NCI-H2029 (cell line): Measurements from ENCODE around the gene NR3C2.

Experiments used
- DNase-seq: peaks from one replicate; lab custom pipeline; 2025; lab: John Stamatoyannopoulos, UW

The NR3C2 gene

DNA sequence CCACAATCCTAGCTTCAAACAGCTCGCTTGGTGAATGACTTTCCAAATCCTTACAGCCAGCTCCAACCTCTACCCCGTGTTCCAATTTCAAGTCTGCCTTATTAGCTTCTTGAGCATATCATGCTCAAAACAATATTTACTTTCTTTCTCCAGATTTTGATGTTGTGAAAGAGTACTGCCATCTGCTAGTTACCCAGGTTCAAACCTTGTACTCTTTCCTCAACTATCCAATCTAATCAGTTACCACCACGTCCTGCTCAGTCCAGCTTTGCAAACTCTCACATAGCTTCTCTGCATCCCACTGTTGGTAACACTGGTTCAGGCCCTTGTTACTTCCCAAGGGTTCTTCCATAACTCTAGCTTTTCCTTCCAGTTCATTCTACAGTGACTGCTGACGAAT, 179.1 kb downstream of the NR3C2 start:
- no peak for DNase-seq

DNA sequence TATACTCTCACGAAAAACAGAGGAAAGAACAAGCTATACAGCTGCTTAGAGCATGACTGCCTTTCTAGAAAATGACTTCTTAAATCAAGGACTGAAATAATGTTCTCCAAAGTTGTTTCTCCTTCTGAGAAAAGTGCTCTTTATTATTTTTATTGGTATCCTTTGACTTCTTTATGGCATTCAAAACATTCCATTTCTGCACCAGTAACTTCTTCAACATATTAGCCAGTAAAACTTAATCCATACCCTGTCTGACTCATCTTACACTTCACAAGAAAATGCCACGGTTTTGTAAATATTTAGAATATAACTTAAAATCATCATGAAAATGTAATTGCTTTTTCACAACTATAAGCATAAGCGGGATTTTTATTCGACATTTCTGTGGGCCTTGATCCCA, 180.4 kb downstream of the NR3C2 start:
- DNase-seq: no peak

DNA sequence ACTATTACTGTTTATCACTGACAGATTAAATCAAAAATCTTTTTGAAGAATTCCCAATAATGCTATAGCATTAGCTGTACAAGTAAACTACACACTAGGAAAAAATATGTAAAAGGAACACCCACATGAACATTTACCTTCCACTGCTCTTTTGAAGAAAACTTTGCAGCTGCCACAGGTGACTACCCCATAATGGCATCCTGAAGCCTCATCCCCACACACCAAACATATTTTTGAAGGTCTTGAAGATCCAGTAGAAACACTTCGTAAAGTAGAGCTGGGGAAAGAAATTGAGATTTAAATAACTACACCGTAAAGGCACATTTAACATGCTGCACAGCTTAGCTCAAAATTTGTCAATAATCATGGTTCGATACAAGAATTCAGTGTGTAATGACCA, 182.4 kb downstream of the NR3C2 start:
- no peak for DNase-seq

DNA sequence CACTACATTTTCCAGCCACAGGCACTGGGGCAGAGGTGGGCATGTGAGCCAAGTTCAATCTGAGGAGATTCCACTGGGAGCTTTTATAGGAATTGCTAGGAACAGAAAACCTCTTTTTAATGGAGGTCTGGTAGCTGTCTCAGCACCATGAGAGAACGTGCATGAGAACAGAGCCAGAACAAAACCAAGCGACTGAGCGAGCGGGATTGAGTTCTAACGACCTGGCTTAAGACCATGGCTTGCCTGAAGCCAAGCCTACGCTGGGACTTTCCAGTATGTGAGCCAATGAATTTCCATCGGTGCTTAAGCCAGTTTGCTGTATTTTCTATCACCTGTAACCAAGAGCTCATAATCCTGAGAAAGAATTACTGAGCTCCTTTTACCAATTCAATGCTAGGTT, 183.7 kb downstream of the NR3C2 start:
- DNase-seq: no peak

DNA sequence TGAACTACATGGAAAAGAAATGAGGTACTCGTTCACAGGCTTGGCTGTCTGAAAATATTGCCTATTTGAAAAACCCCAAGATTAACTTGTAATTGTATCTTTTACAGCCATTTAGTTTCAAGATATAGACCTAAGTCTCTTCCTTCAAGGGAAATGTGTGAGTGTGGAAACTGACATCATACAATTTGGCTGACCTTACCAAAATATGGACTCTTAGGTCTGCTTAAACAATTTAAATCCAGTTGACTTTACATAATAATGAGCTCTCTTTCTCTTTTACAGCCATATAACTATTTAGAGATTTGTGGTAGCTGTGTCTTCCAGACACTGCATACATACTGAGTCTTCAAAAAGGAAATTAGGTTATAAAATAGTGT, 186.9 kb downstream of the NR3C2 start:
- DNase-seq: no peak

DNA sequence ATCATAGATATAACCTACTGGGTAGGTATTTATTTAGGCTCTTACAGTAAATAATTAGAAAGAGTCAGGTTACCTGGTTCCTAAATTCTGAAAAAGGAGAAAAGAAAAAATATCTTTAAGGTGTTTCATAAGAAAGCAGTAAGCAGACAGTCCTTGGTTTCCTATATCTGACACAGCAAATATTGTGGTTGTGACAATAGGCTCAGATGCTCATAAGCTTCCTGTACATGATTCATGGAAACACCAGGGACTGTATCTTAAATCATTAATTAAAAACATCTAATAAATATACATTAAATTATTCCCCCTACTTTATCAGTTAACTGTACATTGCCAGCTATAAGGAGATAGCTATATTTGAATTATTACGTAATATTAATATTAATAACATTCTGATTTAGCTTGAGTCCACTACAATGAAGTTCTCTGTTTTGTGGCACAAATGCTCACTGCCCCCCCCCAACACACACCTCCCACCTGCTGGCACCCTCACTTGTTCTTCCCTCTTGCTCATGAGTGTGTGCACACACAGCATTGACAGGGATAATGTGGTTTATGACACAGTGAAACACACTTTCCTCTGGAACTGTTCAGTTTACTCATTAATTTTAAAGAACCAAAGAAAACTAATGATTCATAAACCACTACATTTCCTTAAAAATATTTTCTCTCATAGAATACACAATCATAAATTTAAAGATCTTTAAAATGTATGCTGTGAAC, 187.4 kb downstream of the NR3C2 start:
- no peak for DNase-seq

GRCh38 chr4:148253768-148254167, 188.4 kb downstream of the NR3C2 start:
- DNase-seq: no peak

GRCh38 chr4:148248824-148249223, 193.4 kb downstream of the NR3C2 start:
- DNase-seq: no peak

- DNase-seq: no peak
Measured at GRCh38 chr4:148245015-148245414, 197.2 kb downstream of the NR3C2 start.

- no peak for DNase-seq
Measured at GRCh38 chr4:148243837-148244236, 198.4 kb downstream of the NR3C2 start.

DNA sequence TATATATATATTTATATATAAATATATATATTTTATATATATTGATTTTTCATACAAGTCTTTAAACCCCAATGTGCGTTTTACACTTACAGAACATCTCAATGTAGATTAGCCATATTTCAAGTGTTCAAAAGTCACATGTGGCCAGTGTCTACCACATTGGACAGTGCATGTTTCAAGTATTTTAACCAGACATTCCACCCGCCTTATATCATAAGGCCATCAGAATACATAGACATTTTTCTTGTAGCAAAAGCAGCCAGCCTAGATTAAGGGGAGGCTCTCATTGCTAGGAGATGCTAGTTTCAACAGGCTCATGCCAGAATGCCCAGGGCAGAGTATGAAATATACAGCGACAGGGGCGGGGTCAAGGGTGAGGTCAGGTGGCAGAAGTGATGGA, 202.0 kb downstream of the NR3C2 start:
- no peak for DNase-seq

GRCh38 chr4:148239494-148239985, 202.7 kb downstream of the NR3C2 start:
- DNase-seq: no peak

- DNase-seq: no peak
Measured at GRCh38 chr4:148238811-148239493, 203.3 kb downstream of the NR3C2 start.

- DNase-seq: no peak
Measured at GRCh38 chr4:148238086-148238485, 204.1 kb downstream of the NR3C2 start.

GRCh38 chr4:148235809-148236208, 206.4 kb downstream of the NR3C2 start:
- DNase-seq: no peak

DNA sequence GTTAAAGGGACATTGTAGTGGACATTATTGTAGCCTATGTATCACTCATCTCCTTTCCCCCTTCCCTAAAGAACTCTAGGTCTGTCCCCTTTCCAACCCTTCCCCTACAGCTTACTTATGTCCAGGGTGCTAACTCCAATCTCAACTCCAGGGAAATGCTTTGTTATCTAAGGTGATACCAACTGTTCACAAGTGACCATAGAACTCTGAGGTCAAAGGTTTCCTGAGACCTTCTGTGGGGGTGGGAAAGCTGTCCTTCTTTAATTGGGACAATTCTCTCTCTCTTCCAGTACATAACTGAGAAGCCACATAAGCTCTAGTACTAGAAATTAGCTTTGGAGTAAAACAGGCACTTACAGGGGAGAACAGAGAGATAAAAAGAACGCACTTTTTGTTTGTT, 212.4 kb downstream of the NR3C2 start:
- no peak for DNase-seq

DNA sequence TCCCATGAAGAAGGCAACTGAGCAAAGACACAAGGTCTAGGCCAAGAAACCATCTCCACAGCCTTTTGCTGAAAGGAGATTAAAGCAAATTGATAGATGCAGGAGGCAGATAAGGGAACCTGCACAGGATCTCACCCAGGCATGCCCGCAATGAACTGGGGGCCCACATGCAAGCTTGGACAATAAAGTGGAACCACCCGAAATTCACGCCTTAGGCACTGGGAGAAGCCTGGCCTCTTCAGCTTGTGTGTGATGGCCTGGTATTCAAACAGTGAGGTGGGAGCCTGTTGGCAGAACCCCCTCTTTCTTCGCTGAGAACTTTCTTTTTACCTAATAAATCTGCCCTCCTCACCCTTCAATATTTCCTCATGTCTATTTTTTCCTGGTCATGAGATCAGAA, 213.2 kb downstream of the NR3C2 start:
- no peak for DNase-seq

DNA sequence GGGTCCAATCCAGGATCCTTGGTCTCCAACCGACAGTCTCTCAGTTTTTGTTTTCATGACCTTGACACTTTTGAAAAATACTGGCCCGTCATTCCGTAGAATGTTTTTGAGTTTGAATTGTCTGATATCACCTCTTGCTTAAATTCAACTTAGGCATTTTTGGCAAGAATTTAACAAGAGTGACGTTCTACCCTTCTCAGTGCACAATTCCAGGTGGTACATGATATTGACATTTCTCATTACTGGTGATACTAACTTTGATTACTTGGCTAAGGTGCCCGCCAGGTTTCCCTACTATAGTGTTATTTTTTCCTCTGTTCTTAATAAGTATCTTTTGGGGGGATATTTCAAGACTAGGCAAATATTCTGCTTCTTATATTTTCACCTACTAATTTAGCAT, 215.1 kb downstream of the NR3C2 start:
- DNase-seq: no peak

DNA sequence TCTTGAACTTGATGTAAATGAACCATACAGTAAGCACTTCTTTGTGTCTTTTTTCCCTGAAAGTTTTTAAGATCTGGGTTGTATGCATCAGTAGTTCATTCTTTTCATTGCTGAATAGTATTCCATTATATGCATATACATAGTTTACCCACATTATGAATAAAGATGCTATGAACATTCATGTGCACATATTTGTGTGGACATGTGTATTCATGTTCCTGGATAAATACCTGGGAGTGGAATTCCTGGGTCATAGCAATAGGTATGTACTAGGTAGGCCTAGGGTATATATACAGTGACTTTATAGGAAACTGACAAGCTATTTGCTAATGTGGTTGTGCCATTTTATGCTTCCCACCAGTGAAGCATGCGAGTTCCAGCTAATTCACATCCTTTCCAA, 215.9 kb downstream of the NR3C2 start:
- no peak for DNase-seq

DNA sequence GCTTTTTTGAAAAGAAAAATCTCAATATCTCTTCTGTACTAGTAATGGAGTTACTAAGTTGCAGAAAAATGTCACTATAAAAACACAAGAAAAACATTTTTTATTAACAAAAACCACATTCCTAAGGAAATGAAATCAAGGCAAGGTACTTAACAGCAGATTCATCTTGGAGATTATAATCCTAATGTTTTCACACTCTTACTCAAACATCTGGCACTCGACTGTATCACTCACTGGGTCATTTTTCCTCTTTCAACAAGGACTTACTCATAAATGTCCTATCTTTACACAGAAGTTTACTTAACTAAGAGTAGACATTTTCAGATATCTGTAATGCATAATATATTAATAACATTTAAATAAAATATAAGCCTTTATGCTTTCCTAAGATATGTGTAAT, 216.6 kb downstream of the NR3C2 start:
- DNase-seq: no peak

DNA sequence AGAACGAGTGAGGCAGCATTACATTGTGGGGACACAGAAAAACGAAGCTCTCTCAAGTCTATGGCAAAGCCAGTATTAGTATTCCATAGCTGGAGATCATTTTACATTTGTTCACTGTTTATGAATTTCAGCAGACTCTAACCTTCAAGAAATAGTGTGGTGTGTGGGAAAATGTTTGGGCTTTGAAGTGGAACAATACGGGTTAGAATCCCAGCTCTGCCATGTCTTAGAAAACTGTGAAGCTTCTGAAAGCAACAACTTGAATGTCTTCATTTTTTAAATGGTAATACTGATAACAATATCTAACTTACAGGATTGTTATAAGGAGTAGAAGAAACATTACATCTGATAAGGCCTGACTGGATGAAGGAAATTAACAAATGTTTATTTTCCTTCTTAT, 217.7 kb downstream of the NR3C2 start:
- DNase-seq: no peak

DNA sequence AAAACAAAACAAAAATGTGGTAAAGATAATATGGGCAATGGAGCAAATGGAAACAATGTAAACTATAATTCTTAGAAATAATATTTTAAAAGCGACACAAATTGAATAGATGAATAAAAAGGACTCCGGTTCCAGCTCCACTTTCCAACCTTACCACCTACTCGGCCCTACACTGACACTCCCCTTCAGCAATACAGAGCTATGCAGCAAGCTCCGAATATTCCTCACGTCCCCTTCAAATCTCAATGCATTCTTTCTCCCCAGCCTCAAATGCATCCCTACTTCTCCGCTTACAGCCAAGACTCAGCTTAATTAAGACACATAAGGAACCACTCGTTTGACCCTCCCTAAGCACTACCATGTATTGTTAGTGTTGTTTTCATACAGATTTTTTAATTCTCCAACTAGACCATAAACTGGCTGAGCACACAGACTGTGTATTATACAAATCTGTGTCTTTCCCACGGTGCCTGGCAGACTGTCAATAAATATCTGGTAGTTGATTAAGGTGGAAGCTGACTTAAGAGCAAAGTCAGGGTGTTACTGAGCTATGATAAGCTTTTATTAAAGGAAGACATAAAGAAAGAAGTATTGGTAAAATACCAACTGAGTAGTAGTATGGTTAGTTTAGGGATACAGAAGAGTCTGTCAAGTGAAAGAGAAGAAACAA, 219.1 kb downstream of the NR3C2 start:
- no peak for DNase-seq
